Posterior cingulate gyrus (tissue), 11 donors: ENCODE data around the gene ELN.
"Not testable (repeated sequence)": the region's sequence is repeated elsewhere in the genome, so short reads cannot be mapped to it uniquely, and the experiment has no call there.

Experiments
- DNase-seq, 10 donors: peaks; one replicate each; pipeline versions ENCODE4 v3.0.0 to v3.0.0-alpha.2; 2020 to 2021; ENCODE audit warnings: mixed read lengths in 3 of 10
- intact Hi-C: fragments of 100-400 bp; cut with DNase I; formaldehyde crosslinking; loops from one replicate; pipeline ENCODE4 v1.15.1; 2023

Gene ELN

DNA sequence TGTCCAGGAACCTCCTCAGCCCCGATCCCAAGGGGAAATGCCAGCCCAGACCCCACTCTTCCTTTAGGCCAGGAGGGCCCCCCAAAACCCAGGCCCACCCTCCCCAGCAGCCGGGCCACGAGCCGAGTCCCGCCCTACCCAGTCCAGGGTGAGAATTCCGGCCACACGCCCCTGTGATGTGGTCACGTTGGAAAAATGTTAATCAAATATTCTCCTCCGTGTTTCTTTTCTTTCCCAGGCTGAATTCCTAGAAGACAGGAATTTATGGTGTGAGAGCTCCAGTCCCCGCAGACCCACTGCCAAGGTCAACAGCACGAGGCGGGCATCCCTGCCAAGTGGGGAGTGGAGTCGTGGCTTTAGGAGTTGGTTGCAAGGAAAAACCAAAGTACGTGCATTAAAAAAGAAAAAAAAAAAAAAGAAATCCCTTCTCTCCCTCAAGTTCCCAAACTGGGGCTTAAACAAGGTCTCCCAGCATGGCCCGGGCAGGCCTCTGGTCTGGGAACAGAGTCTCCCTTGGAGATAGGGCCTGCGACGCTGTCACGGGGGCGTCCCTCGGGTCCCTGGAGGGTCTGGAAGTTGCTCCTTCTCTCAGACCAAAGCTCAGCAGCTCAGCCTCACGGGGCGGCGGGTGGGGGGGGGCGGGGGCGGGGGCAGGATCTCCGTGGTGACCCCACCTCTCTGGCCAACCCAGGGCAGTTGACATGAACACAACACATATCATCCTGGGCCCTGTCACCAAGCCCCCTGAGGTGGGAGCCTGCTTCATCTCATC, 28.1 kb upstream of the ELN start:
- peak in 1 of 10 donors; percentile 71 for DNase-seq
- intact Hi-C loops, result no loop called here

DNA sequence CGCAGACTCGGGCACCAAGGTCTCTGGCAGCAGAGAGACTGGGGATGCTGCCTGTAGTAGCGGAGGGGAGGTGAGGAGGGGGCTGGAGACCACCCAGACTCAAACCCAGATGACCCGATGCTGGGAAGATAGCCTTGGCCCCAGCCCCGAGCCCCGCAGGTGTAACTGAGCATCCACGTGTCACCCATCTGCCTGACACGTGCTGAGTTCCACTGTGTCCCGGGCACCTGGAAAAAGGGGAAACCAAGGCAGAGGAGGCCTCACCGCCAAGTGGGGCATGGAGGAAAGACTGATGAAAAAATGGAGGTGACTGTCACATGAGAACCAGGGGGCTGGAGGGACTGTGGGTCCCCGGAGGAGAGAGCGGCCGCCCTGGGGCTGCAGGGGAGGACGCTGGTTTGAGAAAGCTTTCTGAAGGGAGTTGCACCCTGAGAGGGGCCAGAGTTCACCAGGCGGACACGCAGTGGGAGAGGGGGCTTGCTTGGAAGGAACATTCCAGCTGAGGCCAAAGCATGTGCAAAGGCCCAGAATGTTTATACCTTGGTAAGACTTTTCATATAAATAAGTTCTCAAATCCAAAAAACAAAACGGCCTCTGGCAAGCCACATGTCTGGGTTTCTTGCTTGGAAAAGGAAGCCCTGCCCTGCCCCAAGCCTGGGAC, 27.4 kb upstream of the ELN start:
- intact Hi-C loops, result no loop called here

GRCh38 chr7:74001150-74001494, 26.9 kb upstream of the ELN start:
- DNase-seq, result peak in 1 of 10 donors; percentile 67
- intact Hi-C loops, result no loop called here

More for the DNA sequence above, 27.4 kb upstream of the ELN start:
- no peak for DNase-seq

- DNase-seq, result peak in 1 of 10 donors; percentile 78
- intact Hi-C loops, result no loop called here
Observed at GRCh38 chr7:74002474-74003017, 25.4 kb upstream of the ELN start.

DNA sequence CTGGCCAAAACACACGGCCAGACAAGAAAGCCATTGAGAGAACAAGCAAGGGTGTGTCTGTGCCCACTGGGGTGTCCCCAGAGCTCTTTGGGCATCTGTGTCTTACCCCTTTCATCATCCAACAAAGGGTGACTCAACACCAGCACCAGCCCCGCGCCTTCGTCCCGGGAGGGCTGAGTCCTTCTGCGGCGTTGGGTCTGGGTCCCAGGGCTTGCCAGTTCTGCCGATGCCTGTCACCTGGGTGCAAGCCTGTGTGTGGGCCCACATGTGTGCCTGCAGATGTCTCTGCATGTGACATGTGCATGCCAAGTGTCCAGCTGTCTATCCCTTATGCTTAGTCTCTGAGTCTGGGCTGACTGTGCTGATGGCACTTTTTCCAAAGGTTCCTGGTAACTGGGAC, 24.4 kb upstream of the ELN start:
- peak in 1 of 10 donors; percentile 80 for DNase-seq
- intact Hi-C loops, result no loop called here

- no peak for DNase-seq
- intact Hi-C loops, result no loop called here
Observed at GRCh38 chr7:74006032-74006431, 21.9 kb upstream of the ELN start.

- DNase-seq, result peak in 1 of 10 donors; percentile 73
Observed at GRCh38 chr7:74006451-74007241, 21.3 kb upstream of the ELN start.

GRCh38 chr7:74007242-74007567, 20.8 kb upstream of the ELN start:
- no peak for DNase-seq
- intact Hi-C loops, result no loop called here

More at GRCh38 chr7:74006451-74007241, 21.3 kb upstream of the ELN start:
- intact Hi-C loops, result no loop called here

DNA sequence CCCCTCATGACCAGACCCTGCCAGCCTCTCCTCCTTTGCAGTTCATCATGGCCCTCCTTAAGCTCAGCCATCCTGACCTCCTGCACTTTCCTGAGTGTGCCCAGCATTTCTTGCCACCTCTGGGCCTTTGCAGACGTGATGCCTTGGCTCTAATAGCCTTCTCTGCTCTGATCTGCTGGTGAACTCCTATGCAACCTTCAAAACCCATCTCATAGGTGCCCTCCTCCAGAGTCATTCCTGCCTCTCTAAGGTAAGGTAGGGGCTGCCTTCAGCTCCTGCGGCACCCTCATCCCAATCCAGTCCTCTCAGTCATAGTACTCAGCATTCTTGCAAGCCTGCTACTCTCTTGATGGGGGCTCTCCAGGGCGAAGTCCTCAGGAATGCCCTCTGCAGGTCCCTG, 19.3 kb upstream of the ELN start:
- intact Hi-C loops, result no loop called here
- DNase-seq, result no peak

DNA sequence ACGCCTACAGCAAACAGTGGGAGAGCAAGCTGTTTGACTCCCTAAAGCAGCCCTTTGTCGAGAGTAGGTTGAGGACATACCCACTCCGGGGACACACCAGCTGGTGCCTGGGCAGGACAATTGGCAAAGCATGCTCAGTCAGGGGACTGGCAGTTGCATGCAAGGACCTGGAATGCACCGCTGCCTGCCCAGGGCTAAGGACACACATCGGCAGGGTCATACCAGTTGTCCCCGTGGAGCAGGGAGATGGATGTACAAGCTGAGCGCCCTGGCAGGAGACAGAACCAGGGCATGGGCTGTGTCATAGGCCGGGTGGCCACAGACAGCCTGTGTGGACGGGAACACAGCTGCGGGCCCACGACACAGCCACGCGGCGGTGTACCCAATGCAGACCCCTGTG, 18.3 kb upstream of the ELN start:
- no peak for DNase-seq
- intact Hi-C loops, result no loop called here

DNA sequence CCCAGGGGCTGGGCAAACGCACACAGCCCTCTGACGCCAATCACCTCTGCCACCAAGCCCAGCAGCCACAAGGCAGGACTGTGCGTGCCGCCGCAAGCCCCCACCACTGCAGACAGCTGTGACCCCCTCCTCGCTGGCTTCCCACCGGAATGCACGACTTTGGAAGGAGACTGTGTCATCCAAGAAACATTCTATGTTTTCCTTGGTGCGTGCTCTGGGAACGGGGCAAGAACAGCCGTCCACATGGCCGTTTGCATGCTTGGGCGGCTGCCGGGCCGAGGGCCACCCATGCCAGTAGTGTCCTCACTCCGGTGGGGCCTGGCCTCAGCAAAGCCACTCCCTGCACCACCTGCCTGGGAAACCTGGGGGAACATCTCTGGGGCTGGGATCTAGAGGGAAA, 17.6 kb upstream of the ELN start:
- no peak for DNase-seq
- intact Hi-C loops, result no loop called here

- DNase-seq, intact Hi-C loops: not testable (repeated sequence)
Observed at GRCh38 chr7:74011421-74011820, 16.6 kb upstream of the ELN start.

DNA sequence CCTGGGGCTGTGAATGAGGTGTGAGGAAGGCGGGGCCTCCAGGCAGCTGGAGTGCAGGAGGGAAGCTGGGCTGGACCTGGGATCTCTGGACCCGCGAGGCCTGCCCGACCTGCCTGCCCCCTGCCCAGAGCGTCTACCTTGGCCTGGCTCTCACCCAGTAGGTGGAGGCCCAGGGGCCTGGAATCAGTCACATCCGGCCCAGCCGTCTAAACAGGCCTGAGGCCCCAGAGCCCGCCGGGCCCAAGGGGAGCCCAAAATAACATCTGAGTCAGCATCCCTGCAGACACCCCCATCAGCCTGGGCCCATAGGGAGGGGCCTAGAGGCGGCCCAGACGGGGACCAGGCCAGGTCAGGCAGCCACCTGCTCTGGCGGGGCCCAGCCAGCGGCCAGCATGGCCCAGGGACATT, 15.1 kb upstream of the ELN start:
- intact Hi-C loops, result no loop called here
- no peak for DNase-seq

DNA sequence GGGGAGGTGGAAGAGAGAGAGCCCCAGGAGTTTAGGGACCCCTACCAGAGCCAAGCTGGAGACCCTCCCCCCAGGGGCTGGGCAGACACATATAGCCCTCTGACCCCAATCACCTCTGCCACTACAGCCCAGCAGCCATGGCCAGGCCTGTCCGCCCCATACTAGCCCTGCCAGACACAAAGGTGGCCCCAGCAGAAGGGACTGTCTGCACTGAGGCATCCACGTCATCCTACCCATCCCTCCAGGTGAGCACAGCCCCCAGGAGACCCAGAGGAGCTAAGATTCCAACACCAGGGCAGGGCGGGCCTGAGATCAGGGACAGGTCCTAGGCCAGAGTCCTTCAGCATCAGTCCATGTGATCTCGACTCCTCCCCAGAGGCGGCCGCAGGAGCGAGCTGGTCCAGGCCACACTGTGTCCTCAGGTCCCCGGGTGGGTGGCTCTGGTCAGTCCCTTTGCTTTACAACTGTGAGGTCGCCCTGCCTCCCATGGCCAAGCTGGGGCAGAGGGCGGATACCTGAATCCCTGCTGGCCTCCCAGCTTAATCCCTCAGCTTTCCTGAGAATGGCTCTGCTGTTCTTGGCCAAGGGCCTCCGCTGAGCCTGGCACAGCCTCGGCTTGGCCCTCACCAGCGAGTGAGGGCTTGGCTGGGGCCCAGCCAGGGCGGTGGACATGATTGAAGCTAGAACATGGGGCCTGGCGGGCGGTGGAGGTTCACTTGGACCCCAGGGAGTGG, 14.3 kb upstream of the ELN start:
- intact Hi-C loops, result no loop called here
- peak in 6 of 10 donors; percentile 38 to 70 (median 46) for DNase-seq

DNA sequence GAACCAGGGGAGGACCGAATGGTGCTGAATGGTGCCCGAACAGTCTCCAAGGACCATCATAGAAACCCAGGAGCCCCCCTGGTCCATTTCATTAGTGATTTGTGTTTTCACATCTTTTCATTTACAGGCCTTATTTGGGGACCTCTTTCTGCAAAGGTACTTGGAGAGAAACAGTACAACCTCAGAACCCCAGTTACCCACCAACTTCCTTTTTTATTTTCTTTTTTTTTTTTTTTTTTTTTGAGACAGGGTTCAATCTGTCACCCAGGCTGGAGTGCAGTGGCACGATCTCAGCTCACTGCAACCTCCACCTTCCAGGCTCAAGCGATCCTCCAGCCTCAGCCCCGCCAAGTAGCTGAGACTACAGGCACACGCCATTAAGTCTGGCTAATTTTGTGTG, 13.0 kb upstream of the ELN start:
- intact Hi-C loops, result no loop called here
- no peak for DNase-seq

GRCh38 chr7:74015670-74016069, 12.3 kb upstream of the ELN start:
- no peak for DNase-seq
- intact Hi-C loops, result no loop called here

DNA sequence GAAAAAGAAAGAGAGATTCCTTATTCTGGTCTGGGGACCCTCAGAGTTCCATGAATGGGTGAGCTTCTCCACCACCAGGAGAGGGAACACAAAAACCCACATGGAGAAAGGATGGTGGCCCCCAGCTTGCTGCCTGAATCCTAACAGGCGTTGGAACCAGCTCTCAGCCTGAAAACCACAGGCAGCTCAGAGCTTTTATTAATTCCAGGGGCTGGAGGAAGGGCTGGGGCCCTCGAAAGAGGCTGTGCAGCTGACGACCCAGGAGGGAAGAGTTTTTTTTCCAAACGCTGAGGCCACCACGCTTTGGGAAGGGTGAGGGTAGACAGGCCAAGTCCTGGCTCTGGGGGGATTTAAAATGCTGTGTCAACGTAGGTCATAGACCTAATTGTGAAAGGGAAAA, 10.8 kb upstream of the ELN start:
- DNase-seq, result no peak
- intact Hi-C loops, result no loop called here

DNA sequence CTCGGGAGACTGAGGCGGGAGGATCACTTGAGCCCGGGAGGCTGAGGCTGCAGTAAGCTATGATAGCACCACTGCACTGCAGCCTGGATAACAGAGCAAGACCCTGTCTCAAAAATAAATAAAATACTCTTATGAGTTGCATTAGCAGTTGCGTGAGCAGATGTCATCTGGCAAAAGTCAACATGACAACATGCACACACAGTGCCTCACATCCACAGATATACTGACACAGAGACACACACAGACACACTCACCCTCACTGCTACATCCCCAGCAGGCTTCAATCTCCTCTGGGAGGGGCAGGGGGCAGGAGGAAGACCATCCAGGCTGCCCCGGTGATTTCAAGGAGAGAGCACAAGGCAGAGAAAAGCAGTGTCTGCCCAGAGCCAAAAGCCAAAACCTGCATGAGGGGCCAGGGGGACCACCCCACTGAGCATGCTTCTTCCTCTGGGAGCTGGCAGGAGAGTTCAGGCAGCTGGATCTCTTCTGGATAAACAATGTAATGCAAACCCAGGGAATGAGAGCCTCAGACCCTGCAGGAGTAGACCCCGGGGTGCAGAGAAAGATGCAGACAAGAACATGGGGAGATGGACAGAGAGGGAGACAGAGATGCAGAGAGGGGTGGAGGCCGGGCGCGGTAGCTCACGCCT, 9.6 kb upstream of the ELN start:
- DNase-seq, result no peak
- intact Hi-C loops, result no loop called here

- intact Hi-C loops, result no loop called here
Observed at GRCh38 chr7:74019149-74019548, 8.8 kb upstream of the ELN start.

GRCh38 chr7:74020390-74020789, 7.6 kb upstream of the ELN start:
- intact Hi-C loops, result no loop called here
- DNase-seq, result no peak

More at GRCh38 chr7:74019149-74019548, 8.8 kb upstream of the ELN start:
- DNase-seq, result no peak
